ENCODE measurements around the gene MTURN. TPM values are rescaled to one million over a fixed set of nuclear protein-coding genes. Genes with fewer than 3 reads are reported as not detected.

Gene MTURN
- total RNA-seq, 1 experiment from 2014 or later, result 5.4 TPM

GRCh38 chr7:30166155-30166840 lies 31.5 kb downstream of the MTURN start:
- CTCF ChIA-PET, result no interaction called here
- H3K27ac ChIP-seq (ENCODE audit: low read length), result peak overlapping the region; percentile 84
- H3K27me3 ChIP-seq (ENCODE audit: low read length), result no peaks in the 10 kb centered on the region
- no peaks in the 10 kb centered on the region for H3K36me3 ChIP-seq (ENCODE audit: low read depth, low read length)
- peak overlapping the region; percentile 84 for H3K4me2 ChIP-seq (ENCODE audit: low read length)
- no peaks in the 10 kb centered on the region for H3K9me3 ChIP-seq (ENCODE audit: low read length)
- BruUV-seq (replicated peaks), result no TSS peak
- DNase-seq (peak; percentile 71), ATAC-seq (no peak)
- peak overlapping the region; percentile 54 for H3K9ac ChIP-seq (ENCODE audit: low read length)
- no peaks in the 10 kb centered on the region for H3K9me2 ChIP-seq (replicated peaks; ENCODE audit: low read length)
- H3K4me3 ChIP-seq (ENCODE audit: low read length), result peak overlapping the region; percentile 16; the same call in 1 of the 2 replicates
- POLR2A ChIA-PET (ENCODE audit: unreplicated experiment), result no interaction called here
- no peaks in the 10 kb centered on the region for H3K79me2 ChIP-seq (ENCODE audit: low read length)
- H3K4me1 ChIP-seq (ENCODE audit: insufficient read depth, low read length), result peaks cover 67% of the 10 kb centered on the region
- H4K20me1 ChIP-seq (ENCODE audit: low read length), result no peaks in the 10 kb centered on the region
- no peaks in the 10 kb centered on the region for H3F3A ChIP-seq (ENCODE audit: low read length, unreplicated experiment)
- intact Hi-C loops (cut with micrococcal nuclease), result loop anchor here (10.0 kb wide), 1 partner anchor 339 kb away; the partner anchor contains the start of gene GGCT
- TF ChIP-seq CTCF (conservative IDR thresholded peaks at IDR 0.05; ENCODE audit: low read depth, low read length), result no peak
- no peak for TF ChIP-seq EZH2phosphoT487 (IDR thresholded peaks at IDR 0.05; ENCODE audit: borderline replicate concordance, low read length)
- no peak for TF ChIP-seq EZH2 (IDR thresholded peaks at IDR 0.05; ENCODE audit: low read length, unreplicated experiment)
- peak overlapping the region; percentile 37; the same call in 1 of the 2 replicates for H2AFZ ChIP-seq (ENCODE audit: low read length)

- Histone ChIP-seq H3K27me3 (ENCODE audit: low read length) (no peaks in the 10 kb centered on the region), H3K9me3 (ENCODE audit: low read length) (no peaks in the 10 kb centered on the region), H3K4me3 (ENCODE audit: low read length) (no peak overlapping the region), H3K27ac (ENCODE audit: low read length) (peak overlapping the region; percentile 84), H3K79me2 (ENCODE audit: low read length) (no peaks in the 10 kb centered on the region), H3F3A (ENCODE audit: low read length, unreplicated experiment) (no peaks in the 10 kb centered on the region), H3K4me1 (ENCODE audit: insufficient read depth, low read length) (peaks cover 73% of the 10 kb centered on the region), H3K9ac (ENCODE audit: low read length) (no peak overlapping the region), H3K36me3 (ENCODE audit: low read depth, low read length) (no peaks in the 10 kb centered on the region), H4K20me1 (ENCODE audit: low read length) (no peaks in the 10 kb centered on the region), H3K9me2 (replicated peaks; ENCODE audit: low read length) (no peaks in the 10 kb centered on the region), H3K4me2 (ENCODE audit: low read length) (peak overlapping the region; percentile 84; the same call in 1 of the 2 replicates), H2AFZ (ENCODE audit: low read length) (no peak overlapping the region)
- ATAC-seq, result no peak
- no peak for DNase-seq
- ChIA-PET POLR2A (ENCODE audit: unreplicated experiment) (no interaction called here), CTCF (no interaction called here)
- BruUV-seq (replicated peaks), result no TSS peak
- TF ChIP-seq EZH2phosphoT487 (IDR thresholded peaks at IDR 0.05; ENCODE audit: borderline replicate concordance, low read length) (no peak), CTCF (conservative IDR thresholded peaks at IDR 0.05; ENCODE audit: low read depth, low read length) (no peak), EZH2 (IDR thresholded peaks at IDR 0.05; ENCODE audit: low read length, unreplicated experiment) (no peak)
- intact Hi-C loops (cut with micrococcal nuclease), result loop anchor here (10.0 kb wide), 1 partner anchor 338 kb away; the partner anchor contains the start of gene GGCT
These were observed 32.1 kb downstream of the MTURN start for GRCh38 chr7:30166841-30167235.

DNA sequence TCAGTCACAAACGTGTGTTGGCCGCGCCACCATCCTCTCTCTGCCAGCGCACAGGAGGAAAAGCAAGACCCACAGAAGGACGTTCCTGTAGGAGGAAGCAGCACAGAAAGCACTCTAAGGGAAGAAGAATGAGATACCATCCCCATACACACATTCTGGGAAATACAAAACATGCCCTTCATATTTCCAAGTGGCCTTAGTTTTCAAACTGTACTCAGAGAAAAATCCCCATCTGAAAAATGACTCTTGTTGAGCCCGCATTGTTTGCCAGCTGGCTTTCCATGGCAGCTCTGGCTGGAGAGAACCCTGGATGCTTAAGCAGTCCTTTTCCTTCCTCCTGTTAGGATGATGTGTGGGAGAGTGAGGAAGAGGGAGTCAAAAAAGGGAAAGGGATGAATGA lies 33.1 kb downstream of the MTURN start:
- ChIA-PET CTCF (no interaction called here), POLR2A (ENCODE audit: unreplicated experiment) (no interaction called here)
- no peaks in the 10 kb centered on the region for H3K9me2 ChIP-seq (replicated peaks; ENCODE audit: low read length)
- H3K27me3 ChIP-seq (ENCODE audit: low read length), result no peaks in the 10 kb centered on the region
- no peaks in the 10 kb centered on the region for H3F3A ChIP-seq (ENCODE audit: low read length, unreplicated experiment)
- H3K4me3 ChIP-seq (ENCODE audit: low read length), result no peak overlapping the region
- intact Hi-C loops (cut with micrococcal nuclease), result loop anchor here (10.0 kb wide), 1 partner anchor 337 kb away; the partner anchor contains the start of gene GGCT
- H3K36me3 ChIP-seq (ENCODE audit: low read depth, low read length), result no peaks in the 10 kb centered on the region
- BruUV-seq (replicated peaks), result no TSS peak
- no peaks in the 10 kb centered on the region for H4K20me1 ChIP-seq (ENCODE audit: low read length)
- H3K4me1 ChIP-seq (ENCODE audit: insufficient read depth, low read length), result peaks cover 73% of the 10 kb centered on the region
- no peak for ATAC-seq
- no peak overlapping the region for H3K9ac ChIP-seq (ENCODE audit: low read length)
- H2AFZ ChIP-seq (ENCODE audit: low read length), result no peak overlapping the region
- DNase-seq, result no peak
- TF ChIP-seq CTCF (conservative IDR thresholded peaks at IDR 0.05; ENCODE audit: low read depth, low read length) (no peak), EZH2 (IDR thresholded peaks at IDR 0.05; ENCODE audit: low read length, unreplicated experiment) (no peak), EZH2phosphoT487 (IDR thresholded peaks at IDR 0.05; ENCODE audit: borderline replicate concordance, low read length) (no peak)
- H3K9me3 ChIP-seq (ENCODE audit: low read length), result no peaks in the 10 kb centered on the region
- no peak overlapping the region for H3K4me2 ChIP-seq (ENCODE audit: low read length)
- no peaks in the 10 kb centered on the region for H3K79me2 ChIP-seq (ENCODE audit: low read length)
- no peak overlapping the region for H3K27ac ChIP-seq (ENCODE audit: low read length)

All from PC-3 (cell line).